GM12878 (cell line): Measurements from ENCODE around the gene CD200R1L. TPM values are rescaled to one million over a fixed set of nuclear protein-coding genes. Genes with fewer than 3 reads are reported as not detected.
A peak's percentile ranks its signal among the peaks of the same experiment; 100 is the strongest.

Experiments used
- ATAC-seq: fragments of 200-7000 bp; cut with Tn5 transposase; 3 replicates; pipeline ENCODE4 v1.9.1; 2020; ENCODE audit warnings: mild to moderate bottlenecking, moderate library complexity
- BruUV-seq: library from RNA; stranded (reverse); fragments of 400-500 nt; replicated peaks from 2 replicates; lab custom pipeline; 2021; lab: Mats Ljungman, UMichigan
- CTCF ChIA-PET: fragments of 300-600 bp; sonication (Branson Sonifier 250); formaldehyde crosslinking; extraction: SDS; loops from one replicate; lab custom pipeline; 2021; ENCODE audit warnings: inconsistent platforms; lab: Yijun Ruan, JAX
- POLR2A ChIA-PET: fragments of 350-600 bp; formaldehyde crosslinking; extraction: SDS; loops from one replicate; lab custom pipeline; 2021; ENCODE audit warnings: inconsistent platforms; lab: Charles Lee
- RAD21 ChIA-PET: fragments of 300-600 bp; sonication (Branson Sonifier 250); formaldehyde crosslinking; loops from one replicate; lab custom pipeline; 2023; ENCODE audit warnings: antibody characterized with exemption; ENCODE audit not compliant: unreplicated experiment; lab: Charles Lee
- SMC1A ChIA-PET: fragments of 300-600 bp; sonication (Branson Sonifier 250); formaldehyde crosslinking; loops from one replicate; lab custom pipeline; 2023; ENCODE audit not compliant: unreplicated experiment, uncharacterized antibody; lab: Charles Lee
- DNase-seq: peaks from one replicate; pipeline ENCODE4 v3.0.0-alpha.2; 2011; ENCODE audit warnings: low read depth, low spot score
- FAIRE-seq: peaks from 3 replicates; lab custom pipeline; 2011; peaks lifted over from hg19 to GRCh38; lab: Jason Lieb, UNC
- H2AFZ ChIP-seq: 2 replicates; pipeline ENCODE4 v1.6.0; 2011; ENCODE audit warnings: low read depth, low read length, control low read depth; ENCODE audit not compliant: control insufficient read depth
- H3K27ac ChIP-seq: 2 replicates; pipeline ENCODE4 v1.5.1; 2011; ENCODE audit warnings: control low read depth; ENCODE audit not compliant: control insufficient read depth, insufficient read depth
- H3K27me3 ChIP-seq, 2 experiments: replicated peaks in 1 of 2; 2 replicates each; pipeline versions ENCODE4 v1.6.0 to v1.6.1; 2011; ENCODE audit warnings: low read length in 1 of 2; ENCODE audit not compliant: control insufficient read depth in 2 of 2, insufficient read depth in 2 of 2
- H3K36me3 ChIP-seq, 2 experiments: 2 replicates each; pipeline ENCODE4 v1.5.1; 2011; ENCODE audit warnings: low read length in 1 of 2; ENCODE audit not compliant: control insufficient read depth in 2 of 2, insufficient read depth in 2 of 2
- H3K4me1 ChIP-seq: 2 replicates; pipeline ENCODE4 v1.6.1; 2011; ENCODE audit warnings: mild to moderate bottlenecking, low read length, moderate library complexity, mixed read lengths; ENCODE audit not compliant: control insufficient read depth, insufficient read depth
- H3K4me2 ChIP-seq: 2 replicates; pipeline ENCODE4 v1.6.0; 2011; ENCODE audit warnings: control low read depth; ENCODE audit not compliant: control insufficient read depth, insufficient read depth
- H3K4me3 ChIP-seq: fragments of 200-600 bp; sonication (generic); 2 replicates; pipeline ENCODE4 v1.5.1; 2016
- H3K79me2 ChIP-seq: 2 replicates; pipeline ENCODE4 v1.6.0; 2011; ENCODE audit warnings: low read length; ENCODE audit not compliant: control insufficient read depth, insufficient read depth
- H3K9ac ChIP-seq: 2 replicates; pipeline ENCODE4 v1.8.0; 2011; ENCODE audit warnings: low read length, control low read depth, mixed read lengths; ENCODE audit not compliant: control insufficient read depth, insufficient read depth
- H3K9me3 ChIP-seq: replicated peaks from 3 replicates; pipeline ENCODE4 v1.5.1; 2011; ENCODE audit warnings: mild to moderate bottlenecking, low read length; ENCODE audit not compliant: control insufficient read depth, insufficient read depth
- H4K20me1 ChIP-seq: 2 replicates; pipeline ENCODE4 v1.6.0; 2011; ENCODE audit not compliant: control insufficient read depth, insufficient read depth
- ATF7 ChIP-seq: fragments of 450-650 bp; IDR thresholded peaks from 2 replicates; pipeline ENCODE4 v1.6.1; 2016; ENCODE audit warnings: low read depth, mild to moderate bottlenecking
- EGR1 ChIP-seq, 2 experiments: IDR thresholded peaks; 1 replicate in 1 of 2; 2 replicates in 1 of 2; pipeline ENCODE4 v1.6.1; 2011 to 2012; ENCODE audit warnings: low read depth in 2 of 2, low read length in 2 of 2, borderline replicate concordance in 1 of 2, mild to moderate bottlenecking in 1 of 2, moderate library complexity in 1 of 2
- EP300 ChIP-seq, 2 experiments: fragments of 150-350 bp in 1 of 2; IDR thresholded peaks; 2 replicates each; pipeline ENCODE4 v1.6.1; 2011 to 2012; ENCODE audit warnings: low read depth in 2 of 2, low read length in 2 of 2, borderline replicate concordance in 1 of 2, improper control_type of control experiment in 1 of 2, inconsistent platforms in 1 of 2; ENCODE audit not compliant: control insufficient read depth in 1 of 2
- ETV6 ChIP-seq, 2 experiments: fragments of 450-650 bp in 1 of 2; IDR thresholded peaks in 1 of 2; conservative IDR thresholded peaks in 1 of 2; 2 replicates each; pipeline ENCODE4 v1.6.1; 2014; ENCODE audit warnings: antibody characterized with exemption in 1 of 2, borderline replicate concordance in 1 of 2, low read depth in 1 of 2, mild to moderate bottlenecking in 1 of 2, moderate library complexity in 1 of 2
- GATAD2B ChIP-seq: fragments of 450-650 bp; conservative IDR thresholded peaks from 2 replicates; pipeline ENCODE4 v1.6.1; 2017; ENCODE audit warnings: low read depth, mild to moderate bottlenecking, moderate library complexity
- IKZF1 ChIP-seq: fragments of 450-650 bp; conservative IDR thresholded peaks from 2 replicates; pipeline ENCODE4 v1.6.1; 2017; ENCODE audit warnings: antibody characterized with exemption, mild to moderate bottlenecking
- LARP7 ChIP-seq: fragments of 450-650 bp; IDR thresholded peaks from 2 replicates; pipeline ENCODE4 v1.6.1; 2017; ENCODE audit warnings: mild to moderate bottlenecking
- MTA2 ChIP-seq: fragments of 450-650 bp; IDR thresholded peaks from 2 replicates; pipeline ENCODE4 v1.6.1; 2016; ENCODE audit warnings: low read depth, mild to moderate bottlenecking, moderate library complexity
- NBN ChIP-seq: fragments of 450-650 bp; IDR thresholded peaks from 2 replicates; pipeline ENCODE4 v1.6.1; 2016
- NR2F1 ChIP-seq: fragments of 450-650 bp; conservative IDR thresholded peaks from 2 replicates; pipeline ENCODE4 v1.6.1; 2017; ENCODE audit warnings: mild to moderate bottlenecking
- STAT3 ChIP-seq: IDR thresholded peaks from 2 replicates; pipeline ENCODE4 v1.6.1; 2011; ENCODE audit warnings: low read depth, low read length, improper control_type of control experiment
- TCF12 ChIP-seq: IDR thresholded peaks from 2 replicates; pipeline ENCODE4 v1.6.1; 2011; ENCODE audit warnings: low read depth, mild to moderate bottlenecking, low read length
- WGBS: methylation state at CpG from one replicate; pipeline ENCODE4 v1.1.6; 2016; ENCODE audit warnings: low lambda C conversion rate; ENCODE audit not compliant: insufficient replicate concordance, insufficient coverage; ENCODE audit errors: missing lambda C conversion rate; 5-methylcytosine and 5-hydroxymethylcytosine counted together
- in situ Hi-C: fragments of 300-500 bp; cut with MboI; formaldehyde crosslinking; loops from 9 replicates; pipeline ENCODE4 v1.14.3; 2018; ENCODE audit warnings: mixed read lengths
- intact Hi-C: fragments of 100-400 bp; cut with micrococcal nuclease; formaldehyde crosslinking; loops from one replicate; pipeline ENCODE4 v1.14.2; 2022; ENCODE audit not compliant: unreplicated experiment
- polyA plus RNA-seq, 11 experiments: library from polyadenylated mRNA; depleted of rRNA in 4 of 11; unstranded in 6 of 11; stranded (reverse) in 5 of 11; fragments of >200 nt; fragmentation: Nextera tagmentation in 4 of 11; fragmentation: Illumina TruSeq in 1 of 11; extraction: Ambion mirVana in 4 of 11; extraction: Trizol in 1 of 11; gene quantifications; 1 replicate in 1 of 11; 2 replicates in 10 of 11; pipeline versions ENCODE4 v1.2.1 to v1.2.3, GENCODE V29; 2011 to 2016; ENCODE audit warnings: inconsistent platforms in 2 of 11, missing spikeins in 2 of 11, low read depth in 1 of 11
- total RNA-seq, 4 experiments: library from RNA; depleted of rRNA in 3 of 4; stranded (reverse); fragments of >200 nt in 3 of 4; fragmentation: Illumina TruSeq in 1 of 4; extraction: Trizol in 1 of 4; gene quantifications; 2 replicates each; pipeline versions ENCODE4 v1.2.1 to v1.2.3, GENCODE V29; 2013 to 2021
- TF ChIP-seq, protein P1 (sequence below): IDR thresholded peaks from 2 replicates; pipeline ENCODE4 v1.6.1; 2011; ENCODE audit warnings: mild to moderate bottlenecking, low read depth, low read length, moderate library complexity; ENCODE audit not compliant: insufficient replicate concordance
- TF ChIP-seq, protein P2 (sequence below): fragments of 450-650 bp; IDR thresholded peaks from 2 replicates; pipeline ENCODE4 v1.6.1; 2016; ENCODE audit warnings: mild to moderate bottlenecking, moderate library complexity, borderline replicate concordance
- TF ChIP-seq, protein P3 (sequence below): fragments of 450-650 bp; IDR thresholded peaks from 2 replicates; pipeline ENCODE4 v1.6.1; 2016; ENCODE audit warnings: mild to moderate bottlenecking

CD200R1L gene
- total and polyA plus RNA-seq, 10 of the 15 experiments (the other 5 are each of a cell fraction or from before 2014, with no cell fraction given) = 0.41 TPM; not detected in 9

DNA sequence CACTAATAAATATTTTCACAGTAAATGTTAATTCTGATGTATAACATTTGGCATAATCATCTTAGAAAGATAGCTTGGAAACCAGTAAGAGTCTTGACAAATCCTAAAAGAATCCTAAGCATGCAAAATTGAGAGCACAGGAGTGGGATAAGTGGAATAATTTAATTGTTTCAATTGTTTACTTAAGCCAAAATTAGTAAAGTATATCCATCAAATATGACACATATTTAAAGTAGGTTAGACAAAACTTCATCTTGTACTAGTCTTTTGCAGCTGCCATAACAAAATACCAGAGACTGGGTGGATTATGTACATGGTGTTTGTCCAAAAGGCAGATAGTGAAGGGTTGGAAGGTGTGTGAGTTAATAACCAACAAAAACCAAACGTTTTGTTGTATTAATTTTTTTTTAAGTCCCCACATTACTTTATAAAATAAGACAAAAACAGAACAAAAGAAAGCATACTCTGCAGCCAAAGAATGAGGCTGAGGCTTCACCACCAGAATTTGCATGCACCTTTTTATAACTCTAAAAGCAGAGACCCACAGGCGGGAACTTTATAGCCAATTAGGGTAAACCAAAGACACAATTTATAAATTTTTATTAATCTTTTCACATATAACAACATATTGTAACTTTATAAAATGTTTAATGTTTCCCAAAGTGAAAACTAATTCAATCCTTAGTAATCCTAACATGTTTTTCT is 41.9 kb upstream of the CD200R1L start:
- Histone ChIP-seq H3K4me1 (no peaks in the 10 kb centered on the region), H4K20me1 (no peaks in the 10 kb centered on the region), H3K79me2 (no peaks in the 10 kb centered on the region), H3K27ac (no peak overlapping the region), H3K27me3 (peaks cover 0 to 2% of the 10 kb centered on the region in 2 experiments; a peak in 1 of 4 replicates), H3K36me3 (no peaks in the 10 kb centered on the region), H3K4me3 (no peak overlapping the region), H3K4me2 (0 out of 2 replicates have a peak overlapping the region, but pooled peaks have one; percentile 13), H3K9me3 (no peaks in the 10 kb centered on the region), H3K9ac (no peak overlapping the region), H2AFZ (no peak overlapping the region; the same call in 1 of the 2 replicates)
- WGBS = 24% methylated on average over 2 of the region's 2 CpGs
- ChIA-PET SMC1A (interaction anchor here (0.7 to 1.7 kb wide), 5 partner anchors 10 to 75 kb away, joined by 3 to 8 read pairs (median 4); no protein-coding TSS in a partner anchor), CTCF (interaction anchor here (0.9 kb wide), 1 partner anchor 12 kb away, joined by 4 read pairs; no protein-coding TSS in a partner anchor), RAD21 (interaction anchor here (1.2 kb wide), 1 partner anchor 86 kb away, joined by 8 read pairs; the partner anchor contains the start of gene CD200R1), POLR2A (no interaction called here)
- FAIRE-seq = no peak
- in situ Hi-C loops (no loop called here), intact Hi-C loops (no loop called here)
- no TSS peak for BruUV-seq
- no peak for DNase-seq
- ATAC-seq = peak; percentile 57
- TF ChIP-seq MTA2 = peak; percentile 26; the same call in 1 of the 2 replicates
- TF ChIP-seq EGR1 (IDR thresholded peaks at IDR 0.05; ENCODE audit: borderline replicate concordance in 1 of 2, low read depth in 2 of 2, low read length in 2 of 2) = no peak
- no peak for TF ChIP-seq STAT3
- no peak for TF ChIP-seq LARP7
- TF ChIP-seq EP300 (IDR thresholded peaks at IDR 0.05; ENCODE audit: borderline replicate concordance in 1 of 2, control insufficient read depth in 1 of 2, low read depth in 2 of 2, low read length in 2 of 2) = no peak
- TF ChIP-seq, protein P1, sequence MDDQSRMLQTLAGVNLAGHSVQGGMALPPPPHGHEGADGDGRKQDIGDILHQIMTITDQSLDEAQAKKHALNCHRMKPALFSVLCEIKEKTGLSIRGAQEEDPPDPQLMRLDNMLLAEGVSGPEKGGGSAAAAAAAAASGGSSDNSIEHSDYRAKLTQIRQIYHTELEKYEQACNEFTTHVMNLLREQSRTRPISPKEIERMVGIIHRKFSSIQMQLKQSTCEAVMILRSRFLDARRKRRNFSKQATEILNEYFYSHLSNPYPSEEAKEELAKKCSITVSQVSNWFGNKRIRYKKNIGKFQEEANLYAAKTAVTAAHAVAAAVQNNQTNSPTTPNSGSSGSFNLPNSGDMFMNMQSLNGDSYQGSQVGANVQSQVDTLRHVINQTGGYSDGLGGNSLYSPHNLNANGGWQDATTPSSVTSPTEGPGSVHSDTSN = no peak
- no peak for TF ChIP-seq TCF12
- no peak for TF ChIP-seq GATAD2B
- TF ChIP-seq IKZF1 = no peak
- TF ChIP-seq, protein P2, sequence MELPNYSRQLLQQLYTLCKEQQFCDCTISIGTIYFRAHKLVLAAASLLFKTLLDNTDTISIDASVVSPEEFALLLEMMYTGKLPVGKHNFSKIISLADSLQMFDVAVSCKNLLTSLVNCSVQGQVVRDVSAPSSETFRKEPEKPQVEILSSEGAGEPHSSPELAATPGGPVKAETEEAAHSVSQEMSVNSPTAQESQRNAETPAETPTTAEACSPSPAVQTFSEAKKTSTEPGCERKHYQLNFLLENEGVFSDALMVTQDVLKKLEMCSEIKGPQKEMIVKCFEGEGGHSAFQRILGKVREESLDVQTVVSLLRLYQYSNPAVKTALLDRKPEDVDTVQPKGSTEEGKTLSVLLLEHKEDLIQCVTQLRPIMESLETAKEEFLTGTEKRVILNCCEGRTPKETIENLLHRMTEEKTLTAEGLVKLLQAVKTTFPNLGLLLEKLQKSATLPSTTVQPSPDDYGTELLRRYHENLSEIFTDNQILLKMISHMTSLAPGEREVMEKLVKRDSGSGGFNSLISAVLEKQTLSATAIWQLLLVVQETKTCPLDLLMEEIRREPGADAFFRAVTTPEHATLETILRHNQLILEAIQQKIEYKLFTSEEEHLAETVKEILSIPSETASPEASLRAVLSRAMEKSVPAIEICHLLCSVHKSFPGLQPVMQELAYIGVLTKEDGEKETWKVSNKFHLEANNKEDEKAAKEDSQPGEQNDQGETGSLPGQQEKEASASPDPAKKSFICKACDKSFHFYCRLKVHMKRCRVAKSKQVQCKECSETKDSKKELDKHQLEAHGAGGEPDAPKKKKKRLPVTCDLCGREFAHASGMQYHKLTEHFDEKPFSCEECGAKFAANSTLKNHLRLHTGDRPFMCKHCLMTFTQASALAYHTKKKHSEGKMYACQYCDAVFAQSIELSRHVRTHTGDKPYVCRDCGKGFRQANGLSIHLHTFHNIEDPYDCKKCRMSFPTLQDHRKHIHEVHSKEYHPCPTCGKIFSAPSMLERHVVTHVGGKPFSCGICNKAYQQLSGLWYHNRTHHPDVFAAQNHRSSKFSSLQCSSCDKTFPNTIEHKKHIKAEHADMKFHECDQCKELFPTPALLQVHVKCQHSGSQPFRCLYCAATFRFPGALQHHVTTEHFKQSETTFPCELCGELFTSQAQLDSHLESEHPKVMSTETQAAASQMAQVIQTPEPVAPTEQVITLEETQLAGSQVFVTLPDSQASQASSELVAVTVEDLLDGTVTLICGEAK = no peak; the same call in 1 of the 2 replicates
- TF ChIP-seq ETV6 (conservative IDR thresholded peaks at IDR 0.05 in 1 of 2, IDR thresholded peaks at IDR 0.05 in 1 of 2; ENCODE audit: borderline replicate concordance in 1 of 2, low read depth in 1 of 2) = no peak
- TF ChIP-seq, protein P3, sequence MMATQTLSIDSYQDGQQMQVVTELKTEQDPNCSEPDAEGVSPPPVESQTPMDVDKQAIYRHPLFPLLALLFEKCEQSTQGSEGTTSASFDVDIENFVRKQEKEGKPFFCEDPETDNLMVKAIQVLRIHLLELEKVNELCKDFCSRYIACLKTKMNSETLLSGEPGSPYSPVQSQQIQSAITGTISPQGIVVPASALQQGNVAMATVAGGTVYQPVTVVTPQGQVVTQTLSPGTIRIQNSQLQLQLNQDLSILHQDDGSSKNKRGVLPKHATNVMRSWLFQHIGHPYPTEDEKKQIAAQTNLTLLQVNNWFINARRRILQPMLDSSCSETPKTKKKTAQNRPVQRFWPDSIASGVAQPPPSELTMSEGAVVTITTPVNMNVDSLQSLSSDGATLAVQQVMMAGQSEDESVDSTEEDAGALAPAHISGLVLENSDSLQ = no peak
- TF ChIP-seq NR2F1 = no peak
- no peak for TF ChIP-seq NBN
- TF ChIP-seq ATF7 = 0 out of 2 replicates have a peak, but pooled peaks have one; percentile 16
